HG03097 (cell line): ENCODE results near the gene FAM118A.
"Not testable (repeated sequence)": the region's sequence is repeated elsewhere in the genome, so short reads cannot be mapped to it uniquely, and the experiment has no call there.

Experiments used
- ATAC-seq: cut with Tn5 transposase; IDR thresholded peaks from one replicate; pipeline ENCODE4 v1.9.1; 2021; ENCODE audit not compliant: unreplicated experiment, low FRiP score

FAM118A gene

DNA sequence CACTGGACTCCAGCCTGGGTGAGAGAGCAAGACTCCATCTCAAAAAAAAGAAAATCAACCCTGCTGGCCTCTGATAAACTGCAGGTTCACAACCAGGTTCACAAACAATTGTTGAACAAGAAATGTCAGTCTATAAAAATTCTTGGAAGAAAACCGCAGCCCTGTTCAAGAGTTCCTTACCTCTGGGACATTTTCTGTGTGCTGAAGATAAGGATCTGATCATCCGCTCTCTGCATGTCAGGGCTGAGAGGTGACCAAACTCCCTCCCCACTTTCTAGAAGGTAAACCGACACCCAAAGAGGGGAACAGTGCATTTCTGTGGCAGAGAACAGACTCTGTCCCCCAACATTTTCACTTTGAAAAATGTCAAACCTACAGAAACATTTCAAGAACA lies 29.1 kb upstream of the FAM118A start:
- ATAC-seq = no peak

DNA sequence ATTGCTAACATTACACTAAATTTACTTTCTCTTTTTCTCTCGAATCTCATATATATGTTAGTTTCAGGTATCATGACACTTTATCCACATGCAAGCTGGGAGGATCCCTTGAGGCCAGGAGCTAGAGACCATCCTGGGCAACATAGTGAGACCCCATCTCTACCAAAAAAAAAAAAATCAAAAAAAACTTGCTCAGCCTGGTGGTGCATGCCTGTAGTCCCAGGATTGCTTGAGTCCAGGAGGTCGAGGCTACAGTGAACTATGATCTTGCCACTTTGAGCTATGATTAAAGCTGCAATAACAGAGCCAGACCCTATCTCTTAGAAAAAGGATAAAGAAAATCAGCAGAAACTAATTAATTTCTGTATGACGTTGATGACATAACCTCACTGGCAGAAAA lies 28.7 kb upstream of the FAM118A start:
- ATAC-seq = no peak

DNA sequence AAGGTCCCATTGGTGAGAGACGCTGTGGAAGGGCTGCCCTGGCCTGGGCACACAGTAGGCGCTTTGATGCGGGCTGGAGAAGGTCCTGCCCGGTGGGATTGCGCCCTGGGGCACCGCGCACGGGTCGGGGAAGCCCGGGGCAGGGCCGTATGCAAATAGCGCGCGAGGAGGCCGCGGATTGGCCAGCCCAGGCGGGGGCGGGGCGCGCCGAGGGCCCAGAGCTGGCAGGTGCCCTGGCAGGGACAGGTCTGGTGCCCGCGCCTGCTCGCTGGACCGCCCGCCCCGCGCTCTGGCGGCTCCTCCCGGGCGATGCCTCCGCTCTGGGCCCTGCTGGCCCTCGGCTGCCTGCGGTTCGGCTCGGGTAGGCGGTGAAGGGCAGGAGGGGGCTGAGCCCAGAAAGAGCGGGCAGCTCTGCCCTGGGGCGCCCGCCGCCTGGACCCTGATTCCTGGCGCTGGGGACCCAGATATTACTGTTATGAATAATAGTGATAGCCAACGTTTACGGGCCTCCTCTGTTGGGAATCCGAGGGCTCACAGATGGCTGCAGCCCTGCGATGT lies 24.9 kb upstream of the FAM118A start, which contains the start of gene UPK3A:
Gene UPK3A, plus strand, starts transcription at position 245 of the 558 bp plus-strand sequence. Its CDS starts 65 bp downstream, at position 310.
- no peak for ATAC-seq

DNA sequence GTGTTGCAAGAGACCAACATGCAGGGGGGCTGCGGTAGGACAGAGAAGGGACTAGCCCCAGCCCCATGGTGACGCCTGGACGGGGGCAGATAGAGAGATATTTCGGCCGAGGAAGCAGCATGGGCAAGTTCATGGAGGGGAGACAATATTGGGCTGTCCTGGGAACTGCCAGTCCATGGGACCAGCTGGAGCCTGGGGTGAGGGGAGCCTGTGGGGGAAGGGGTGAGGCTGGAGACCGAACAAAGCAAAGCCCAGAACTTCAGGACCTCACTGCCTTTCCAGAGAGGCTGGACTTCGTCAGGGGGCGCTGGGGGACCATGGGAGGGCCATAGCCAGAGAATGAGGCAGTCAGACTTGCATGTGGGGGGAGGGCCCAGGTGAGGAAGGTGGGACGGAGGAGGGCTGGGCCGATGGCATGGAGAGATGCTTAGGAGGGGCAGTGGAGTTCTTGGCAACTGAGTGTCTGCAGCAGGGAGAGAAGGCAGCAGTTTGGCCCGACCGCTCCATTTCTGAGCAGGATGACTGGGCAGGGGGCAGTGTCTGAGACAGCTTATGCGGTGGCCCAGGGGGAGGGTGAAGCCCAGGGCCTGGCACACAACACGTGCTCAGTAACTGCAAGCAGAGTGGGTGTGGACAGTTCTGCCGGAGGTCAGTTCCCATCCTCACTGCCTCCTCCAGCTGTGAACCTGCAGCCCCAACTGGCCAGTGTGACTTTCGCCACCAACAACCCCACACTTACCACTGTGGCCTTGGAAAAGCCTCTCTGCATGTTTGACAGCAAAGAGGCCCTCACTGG lies 24.3 kb upstream of the FAM118A start:
- no peak for ATAC-seq

DNA sequence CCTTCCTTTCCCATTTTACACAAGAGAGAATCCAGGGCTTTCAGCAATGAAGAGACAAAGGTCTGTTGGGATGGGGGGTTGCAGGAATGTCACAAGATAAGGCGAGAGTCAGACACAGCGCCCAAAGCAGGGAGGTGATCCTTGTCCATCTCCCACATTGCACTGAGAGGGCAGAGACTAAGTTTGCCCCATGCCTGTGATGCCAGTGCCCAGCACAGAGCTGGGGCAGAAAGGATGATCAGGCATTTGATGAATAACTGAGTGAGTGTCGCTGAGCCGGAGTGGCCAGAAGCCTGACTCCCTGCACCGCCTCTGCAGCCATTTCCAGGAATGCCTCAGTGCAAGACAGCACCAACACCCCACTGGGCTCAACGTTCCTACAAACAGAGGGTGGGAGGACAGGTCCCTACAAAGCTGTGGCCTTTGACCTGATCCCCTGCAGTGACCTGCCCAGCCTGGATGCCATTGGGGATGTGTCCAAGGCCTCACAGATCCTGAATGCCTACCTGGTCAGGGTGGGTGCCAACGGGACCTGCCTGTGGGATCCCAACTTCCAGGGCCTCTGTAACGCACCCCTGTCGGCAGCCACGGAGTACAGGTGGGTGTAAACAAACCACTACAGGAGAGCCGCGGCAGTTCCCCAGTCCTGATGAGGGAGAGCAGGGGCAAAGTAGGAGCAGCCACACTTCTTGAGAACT lies 22.7 kb upstream of the FAM118A start:
- ATAC-seq = no peak

DNA sequence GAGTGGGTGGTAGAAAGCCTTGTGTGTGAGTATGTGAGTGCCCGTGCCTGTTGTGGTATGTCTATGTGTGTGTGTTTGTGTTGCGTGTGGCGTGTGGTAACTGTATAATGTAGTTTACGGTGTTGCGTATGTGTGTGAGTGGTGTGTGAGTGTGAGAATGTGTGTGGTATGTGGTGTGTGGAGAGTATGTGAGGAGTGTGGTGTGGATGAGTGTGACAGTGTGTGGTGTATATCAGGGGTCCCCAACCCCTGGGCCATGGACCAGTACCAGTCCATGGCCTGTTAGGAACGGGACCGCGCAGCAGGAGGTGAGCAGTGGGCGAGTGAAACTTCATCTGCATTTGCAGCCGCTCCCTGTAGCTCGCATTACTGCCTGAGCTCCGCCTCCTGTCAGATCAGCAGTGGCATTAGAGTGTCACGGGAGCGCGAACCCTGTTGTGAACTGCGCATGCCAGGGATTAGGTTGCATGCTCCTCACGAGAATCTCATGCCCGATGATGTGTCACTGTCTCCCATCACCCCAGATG lies 19.3 kb upstream of the FAM118A start:
- ATAC-seq = no peak

DNA sequence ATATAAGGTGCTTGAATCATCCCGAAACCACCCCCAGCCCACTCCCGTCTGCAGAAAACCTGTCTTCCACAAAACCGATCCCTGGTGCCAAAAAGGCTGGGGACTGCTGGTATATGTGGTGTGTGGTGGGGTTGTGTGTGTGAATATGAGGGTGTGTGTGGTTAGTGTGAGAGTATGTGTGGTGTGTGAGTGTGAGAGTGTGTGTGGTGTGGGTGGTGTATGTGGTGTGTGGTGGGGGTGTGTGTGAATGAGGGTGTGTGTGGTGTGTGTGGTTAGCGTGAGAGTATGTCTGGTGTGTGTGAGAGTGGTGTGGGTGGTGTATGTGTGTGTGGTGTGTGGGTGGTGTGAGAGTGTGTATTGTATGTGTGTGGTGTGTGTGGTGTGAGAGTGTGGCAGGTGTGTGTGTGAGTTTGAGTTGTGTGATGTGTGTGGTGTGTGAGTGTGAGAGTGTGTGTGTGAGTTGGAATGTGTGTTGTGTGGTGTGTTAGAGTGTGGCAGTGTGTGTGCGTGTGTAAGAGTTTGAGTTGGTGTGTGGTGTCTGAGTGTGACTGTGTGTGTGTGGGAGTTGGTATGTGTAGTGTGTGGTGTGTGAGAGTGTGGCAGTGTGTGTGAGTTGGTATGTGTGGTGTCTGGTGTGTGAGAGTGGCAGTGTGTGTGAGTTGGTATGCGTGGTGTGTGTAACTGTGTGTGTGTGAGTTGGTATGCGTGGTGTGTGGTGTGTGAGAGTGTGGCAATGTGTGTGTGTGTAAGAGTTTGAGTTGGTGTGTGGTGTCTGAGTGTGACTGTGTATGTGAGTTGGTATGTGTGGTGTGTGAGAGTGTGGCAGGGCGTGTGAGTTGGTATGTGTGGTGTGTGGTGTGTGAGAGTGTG lies 18.4 kb upstream of the FAM118A start:
- no peak for ATAC-seq

DNA sequence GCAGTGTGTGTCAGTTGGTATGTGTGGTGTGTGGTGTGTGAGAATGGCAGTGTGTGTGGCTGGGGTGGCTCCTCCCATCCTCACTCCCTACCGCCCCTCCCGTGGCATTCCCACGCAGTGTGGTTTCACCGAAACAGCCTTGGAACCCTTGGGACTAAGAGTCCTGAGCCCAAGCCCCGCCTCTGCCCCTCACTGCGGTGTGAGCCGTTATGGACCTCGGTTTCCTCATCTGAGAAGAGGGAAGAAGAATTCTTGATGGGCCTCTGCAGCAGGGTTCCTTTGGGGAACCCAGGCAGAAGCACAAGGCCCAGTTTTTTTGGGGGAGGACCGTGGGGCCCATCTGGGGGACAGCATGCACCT lies 17.8 kb upstream of the FAM118A start:
- ATAC-seq = no peak

DNA sequence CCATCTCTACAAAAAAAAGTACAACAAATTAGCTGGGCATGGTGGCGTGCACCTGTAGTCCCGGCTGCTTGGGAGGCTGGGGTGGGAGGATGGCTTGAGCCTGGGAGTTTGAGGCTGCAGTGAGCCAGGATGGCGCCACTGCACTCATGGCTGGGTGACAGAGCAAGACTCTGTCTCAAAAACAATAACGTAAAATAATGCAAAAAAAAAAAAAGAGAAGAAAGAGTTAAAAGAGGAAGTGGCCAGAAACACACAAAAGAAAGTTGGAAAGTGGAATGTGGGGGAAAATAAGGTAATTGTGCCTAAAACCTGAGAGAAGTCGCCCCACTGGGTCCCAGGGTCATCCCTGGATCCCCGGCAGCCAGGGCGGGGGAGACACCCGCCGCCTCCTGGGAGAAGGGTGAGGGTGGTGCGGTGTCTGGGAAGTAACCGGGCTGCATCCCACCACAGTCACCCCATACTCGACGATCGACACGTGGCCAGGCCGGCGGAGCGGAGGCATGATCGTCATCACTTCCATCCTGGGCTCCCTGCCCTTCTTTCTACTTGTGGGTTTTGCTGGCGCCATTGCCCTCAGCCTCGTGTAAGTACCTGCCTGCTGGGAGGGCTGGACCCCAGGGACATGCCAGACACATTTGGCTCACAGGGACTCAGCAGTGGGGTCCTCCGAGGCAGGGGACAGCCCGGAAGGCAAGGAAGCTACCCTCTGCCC lies 16.8 kb upstream of the FAM118A start:
- no peak for ATAC-seq

DNA sequence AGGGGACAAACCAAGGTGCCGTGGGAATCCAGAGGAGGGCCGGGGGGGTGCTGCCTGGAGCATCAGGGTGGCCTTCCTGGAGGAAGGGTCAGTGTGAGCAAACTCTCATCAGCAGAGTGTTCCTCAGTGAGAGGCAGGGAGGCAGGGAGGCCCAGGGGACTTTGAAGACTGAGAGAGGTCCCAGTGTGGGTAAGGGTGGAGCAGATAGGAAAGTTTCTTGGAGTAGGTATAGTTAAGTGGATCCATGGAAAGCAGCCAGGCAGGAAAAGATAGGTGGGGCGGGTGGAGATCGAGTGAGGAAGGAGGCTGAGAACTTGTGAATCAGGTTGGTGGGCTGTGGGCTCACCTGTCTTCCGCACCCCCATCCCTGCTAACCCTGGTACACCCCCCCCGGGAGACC lies 15.7 kb upstream of the FAM118A start:
- no peak for ATAC-seq

DNA sequence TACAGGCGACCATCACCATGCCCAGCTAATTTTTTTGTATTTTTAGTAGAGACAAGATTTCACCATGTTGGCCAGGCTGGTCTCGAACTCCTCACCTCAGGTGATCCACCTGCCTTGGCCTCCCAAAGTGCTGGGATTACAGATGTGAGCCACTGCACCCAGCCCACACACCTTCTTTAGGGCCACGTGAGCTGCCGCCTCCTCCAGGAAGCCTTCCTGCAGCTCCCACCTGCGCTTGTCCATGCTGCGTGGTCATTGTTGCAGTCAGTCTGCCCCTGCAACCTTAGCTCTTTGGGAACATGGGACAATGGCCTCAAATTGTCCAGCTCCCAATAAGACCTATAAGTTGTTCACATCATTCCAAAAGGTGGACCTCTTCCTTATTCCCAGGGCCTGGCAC lies 14.7 kb upstream of the FAM118A start:
- ATAC-seq = not testable (repeated sequence)

DNA sequence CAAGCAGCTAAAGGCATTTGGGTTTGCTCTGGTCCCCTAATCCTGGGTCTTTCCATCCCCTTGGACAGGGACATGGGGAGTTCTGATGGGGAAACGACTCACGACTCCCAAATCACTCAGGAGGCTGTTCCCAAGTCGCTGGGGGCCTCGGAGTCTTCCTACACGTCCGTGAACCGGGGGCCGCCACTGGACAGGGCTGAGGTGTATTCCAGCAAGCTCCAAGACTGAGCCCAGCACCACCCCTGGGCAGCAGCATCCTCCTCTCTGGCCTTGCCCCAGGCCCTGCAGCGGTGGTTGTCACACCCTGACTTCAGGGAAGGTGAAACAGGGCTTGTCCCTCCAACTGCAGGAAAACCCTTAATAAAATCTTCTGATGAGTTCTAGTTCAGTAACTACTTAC lies 14.2 kb upstream of the FAM118A start:
- no peak for ATAC-seq

DNA sequence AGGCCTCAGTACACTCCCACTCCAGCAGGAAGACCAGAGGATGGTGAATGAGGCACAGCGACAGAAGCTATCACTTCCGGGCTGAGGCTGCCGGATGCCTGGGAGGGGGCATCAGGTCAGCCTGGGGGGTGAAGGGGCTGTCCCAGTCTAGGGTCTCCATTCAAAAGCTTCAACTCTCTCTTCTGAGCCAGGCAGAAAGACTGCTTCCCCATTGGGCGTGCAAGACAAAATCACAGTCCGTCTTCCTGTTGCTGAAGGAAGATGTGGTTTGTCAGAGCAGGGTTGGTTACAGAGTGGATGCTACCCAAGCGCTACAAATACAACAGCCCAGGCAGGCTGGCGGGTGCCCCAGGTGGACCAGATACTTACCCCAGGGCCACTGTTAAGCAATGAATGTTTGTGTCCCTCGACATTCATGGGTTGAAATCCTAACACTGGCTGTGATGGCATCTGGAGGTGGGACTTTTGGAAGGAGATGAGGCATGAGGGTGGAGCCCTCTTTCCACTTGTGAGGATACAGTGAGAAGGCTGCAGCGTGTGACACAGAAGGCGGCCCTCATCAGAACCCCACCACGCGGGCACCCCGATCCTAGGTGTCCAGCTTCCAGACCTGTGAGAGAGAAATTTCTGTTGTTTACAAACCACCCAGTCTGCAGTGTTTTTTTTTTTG lies 13.0 kb upstream of the FAM118A start:
- no peak for ATAC-seq

DNA sequence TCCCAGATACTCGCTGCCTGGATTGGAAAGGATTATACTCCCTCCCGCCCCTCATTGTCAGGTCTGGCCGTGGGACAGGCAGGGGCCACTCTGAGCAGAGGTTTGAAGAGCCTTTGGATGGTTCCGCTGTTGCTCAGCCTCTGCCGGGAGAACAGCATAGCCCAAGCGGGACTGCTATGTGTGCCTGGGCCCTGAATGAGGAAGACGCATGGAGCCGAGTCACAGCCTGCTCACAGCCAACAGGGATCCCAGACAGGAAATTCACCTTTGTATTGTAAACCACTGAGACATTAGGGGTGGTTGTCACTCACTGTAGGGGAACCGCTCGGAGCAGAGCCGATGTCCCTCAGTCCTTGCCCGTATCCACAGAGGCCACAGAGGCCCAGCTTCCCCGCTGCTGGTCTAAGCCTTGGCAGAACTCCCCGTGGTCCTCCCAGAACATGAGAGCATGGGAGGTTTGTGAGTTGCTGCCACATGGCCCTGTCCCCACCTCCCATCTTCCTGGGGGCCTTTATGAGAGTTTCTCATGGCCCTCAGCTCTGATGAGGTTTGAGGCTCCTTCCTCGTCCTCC lies 10.7 kb upstream of the FAM118A start:
- ATAC-seq = no peak

DNA sequence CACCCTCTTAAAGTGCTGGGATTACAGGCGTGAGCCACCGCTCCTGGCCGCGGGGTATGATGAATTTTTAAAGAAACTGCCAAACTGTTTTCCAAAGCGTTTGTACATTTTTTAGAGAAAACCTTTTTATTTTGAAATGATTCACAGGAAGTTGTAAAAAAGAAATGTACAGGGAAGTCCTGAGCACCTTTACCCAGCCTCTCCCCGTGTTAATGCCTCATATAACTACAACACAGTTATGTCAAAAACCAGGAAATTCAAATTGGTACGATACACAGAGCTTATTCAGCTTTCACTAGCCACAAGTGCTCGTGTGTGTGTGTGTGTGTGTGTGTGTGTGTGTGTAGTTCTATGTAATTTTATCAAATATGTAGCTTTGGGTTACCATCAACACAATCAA lies 7.0 kb upstream of the FAM118A start:
- ATAC-seq = no peak

DNA sequence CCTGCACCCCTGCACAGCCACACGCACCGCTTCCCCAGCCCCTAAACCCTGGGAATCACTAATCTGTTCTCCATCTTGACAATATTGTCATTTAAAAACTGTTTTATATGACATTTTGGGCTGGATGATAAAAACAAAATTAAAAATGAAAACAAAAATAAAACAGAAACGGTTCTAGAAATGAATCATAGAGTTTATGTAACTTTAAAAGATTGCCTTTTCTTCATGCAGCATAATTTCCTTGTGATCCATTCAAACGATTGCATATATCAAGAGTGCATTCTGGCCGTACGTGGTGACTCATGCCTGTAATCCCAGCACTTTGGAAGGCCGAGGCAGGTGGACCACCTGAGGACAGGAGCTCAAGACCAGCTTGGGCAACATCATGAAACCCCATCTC lies 6.6 kb upstream of the FAM118A start:
- ATAC-seq = no peak

DNA sequence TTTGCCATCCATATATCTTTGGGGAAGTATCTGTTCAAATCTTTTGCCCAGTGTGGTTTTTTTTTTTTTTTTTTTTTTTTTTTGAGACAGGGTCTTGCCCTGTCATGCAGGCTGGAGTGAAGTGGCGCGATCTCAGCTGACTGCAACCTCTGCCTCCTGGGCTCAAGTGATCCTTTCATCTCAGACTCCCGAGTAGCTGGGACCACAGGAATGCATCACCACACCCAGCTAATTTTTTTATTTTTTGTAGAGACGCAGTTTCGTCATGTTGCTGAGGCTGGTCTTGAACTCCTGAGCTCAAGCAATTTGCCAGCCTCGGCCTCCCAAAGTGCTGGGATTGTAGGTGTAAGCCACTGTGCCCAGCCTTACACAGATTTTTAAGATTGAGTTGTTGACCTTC lies 4.8 kb upstream of the FAM118A start:
- ATAC-seq = no peak

DNA sequence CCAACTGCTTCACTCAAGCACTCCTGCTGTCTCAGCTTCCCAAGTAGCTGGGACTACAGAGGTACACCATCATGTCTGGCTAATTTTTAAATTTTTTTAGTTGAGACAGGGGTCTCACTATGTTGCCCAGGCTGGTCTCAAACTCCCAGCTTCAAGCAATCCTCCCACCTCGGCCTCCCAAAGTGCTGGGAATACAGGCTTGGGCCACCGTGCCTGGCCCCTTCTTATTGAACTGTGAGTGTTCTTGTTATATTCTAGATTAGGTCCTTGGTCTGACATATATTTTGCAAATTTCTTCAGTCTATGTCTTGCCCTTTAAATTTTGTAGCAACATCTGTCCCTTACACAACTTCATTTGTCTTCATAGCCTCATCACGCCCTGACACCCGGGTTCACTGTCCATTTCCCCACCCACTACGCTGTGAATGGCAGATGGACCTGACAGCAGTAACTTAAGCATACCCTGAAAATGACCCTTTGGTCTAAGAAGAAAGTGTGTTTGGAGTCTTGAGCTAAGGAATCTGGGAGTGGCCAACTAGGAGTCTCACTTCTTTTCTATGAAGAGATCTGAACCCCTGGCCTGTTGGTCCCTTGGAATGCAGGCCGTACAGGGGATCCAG lies 4.2 kb upstream of the FAM118A start:
- no peak for ATAC-seq

DNA sequence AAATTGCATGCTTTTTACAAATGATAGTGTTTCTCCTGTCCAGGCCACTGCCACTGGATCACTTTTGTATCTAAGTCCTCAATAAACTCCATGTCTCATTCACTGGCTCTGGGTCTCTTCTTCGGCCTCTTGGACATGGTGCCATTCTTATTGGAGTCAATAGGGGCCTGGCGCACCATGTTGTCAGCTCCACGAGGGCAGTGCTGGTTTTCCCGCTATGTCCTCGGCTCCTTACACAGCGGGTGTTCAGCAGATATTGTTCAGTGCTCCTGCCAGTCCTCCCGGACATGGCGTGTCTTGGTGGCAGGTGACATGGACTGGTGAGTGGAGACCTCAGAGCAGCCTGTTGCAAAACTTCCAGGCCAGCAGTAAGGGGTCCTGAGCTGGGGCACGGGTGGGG lies 3.6 kb upstream of the FAM118A start:
- no peak for ATAC-seq
